NCI-H128 (cell line): ENCODE measurements around the gene OR2V2.
"Not testable (repeated sequence)": the region's sequence is repeated elsewhere in the genome, so short reads cannot be mapped to it uniquely, and the experiment has no call there.

ENCODE experiments used
- DNase-seq: peaks from one replicate; lab custom pipeline; 2025; ENCODE audit not compliant: unreplicated experiment; lab: John Stamatoyannopoulos, UW

Gene OR2V2

DNA sequence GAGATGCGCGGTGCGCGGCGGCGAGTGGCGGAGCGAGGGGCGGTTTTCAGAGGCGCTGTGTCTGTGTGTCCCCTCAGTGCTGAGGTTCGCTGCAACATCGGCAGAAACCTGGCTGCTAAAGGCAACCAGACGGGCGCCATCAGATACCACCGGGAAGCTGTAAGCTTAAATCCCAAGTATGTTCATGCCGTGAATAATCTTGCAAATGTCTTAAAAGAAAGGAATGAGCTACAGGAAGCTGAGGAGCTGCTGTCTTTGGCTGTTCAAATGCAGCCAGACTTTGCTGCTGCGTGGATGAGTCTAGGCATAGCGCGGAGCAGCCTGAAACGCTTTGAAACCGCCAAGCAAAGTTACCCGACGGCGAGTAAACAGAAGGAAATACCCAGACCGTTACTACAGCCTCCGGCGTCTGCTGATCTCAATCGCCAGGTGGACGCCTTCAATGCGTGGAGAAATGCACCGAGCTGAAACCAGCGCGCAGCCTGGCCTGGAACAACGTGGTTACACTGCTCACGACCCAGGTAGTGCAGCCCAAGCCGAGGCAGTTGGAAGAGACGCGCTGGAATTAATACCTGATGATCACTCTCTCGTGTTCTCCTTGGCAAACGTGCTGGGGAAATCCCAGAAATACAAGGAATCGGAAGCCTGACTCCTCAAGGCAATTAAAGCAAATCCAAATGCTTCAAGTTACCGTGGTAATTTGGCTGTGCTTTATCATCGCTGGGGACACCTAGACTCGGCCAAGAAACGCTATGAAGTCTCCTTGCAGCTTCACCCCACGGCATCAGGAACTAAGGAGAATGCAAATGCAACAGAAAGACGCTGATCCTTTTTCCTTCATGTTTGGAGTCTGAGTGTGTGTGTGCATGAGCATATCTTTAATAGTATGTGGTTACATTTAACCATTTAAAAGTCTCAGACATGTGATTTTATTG lies 32.3 kb upstream of the OR2V2 start:
- no peak for DNase-seq

DNA sequence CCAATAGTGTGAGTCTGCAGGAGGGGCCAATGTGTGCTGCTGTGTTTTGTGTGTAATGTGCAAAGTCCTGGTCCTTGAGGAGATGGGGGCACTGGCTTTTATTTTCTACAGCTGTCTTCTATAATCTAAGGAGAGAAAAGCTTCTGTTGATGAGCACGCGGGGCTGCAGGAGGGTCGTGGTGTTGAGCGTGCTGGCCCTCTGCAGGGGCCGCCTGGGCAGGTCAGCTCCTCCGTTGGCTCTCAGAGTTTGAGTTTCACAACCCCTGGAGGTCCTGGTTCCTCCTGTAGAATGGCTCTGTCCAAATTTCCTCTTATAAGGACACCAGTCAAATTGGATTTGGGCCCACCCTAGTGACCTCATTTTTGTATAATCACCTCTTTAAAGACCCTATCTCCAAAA lies 29.0 kb upstream of the OR2V2 start:
- DNase-seq, result no peak

DNA sequence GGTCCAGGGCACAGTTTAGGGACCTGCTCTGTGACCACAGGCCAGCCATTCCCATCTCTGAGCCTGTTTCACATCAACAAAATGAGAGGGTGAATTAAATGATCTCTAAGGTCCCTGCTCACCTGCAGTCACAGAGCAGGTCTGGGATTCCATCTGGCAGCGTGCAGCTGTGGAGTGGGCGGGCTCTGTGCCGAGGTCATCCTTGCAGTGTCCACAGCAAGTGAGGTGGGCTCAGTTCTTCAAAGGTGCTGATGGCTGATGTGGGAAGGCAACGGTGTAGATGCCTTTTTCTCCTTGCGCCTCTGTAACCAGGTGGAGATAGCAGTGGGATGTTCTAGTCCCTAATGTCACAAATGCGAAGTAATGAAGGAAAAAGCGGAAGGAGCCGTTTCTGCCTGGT lies 28.3 kb upstream of the OR2V2 start:
- no peak for DNase-seq

- no peak for DNase-seq
These were observed 27.1 kb upstream of the OR2V2 start for GRCh38 chr5:181120306-181120705.

DNA sequence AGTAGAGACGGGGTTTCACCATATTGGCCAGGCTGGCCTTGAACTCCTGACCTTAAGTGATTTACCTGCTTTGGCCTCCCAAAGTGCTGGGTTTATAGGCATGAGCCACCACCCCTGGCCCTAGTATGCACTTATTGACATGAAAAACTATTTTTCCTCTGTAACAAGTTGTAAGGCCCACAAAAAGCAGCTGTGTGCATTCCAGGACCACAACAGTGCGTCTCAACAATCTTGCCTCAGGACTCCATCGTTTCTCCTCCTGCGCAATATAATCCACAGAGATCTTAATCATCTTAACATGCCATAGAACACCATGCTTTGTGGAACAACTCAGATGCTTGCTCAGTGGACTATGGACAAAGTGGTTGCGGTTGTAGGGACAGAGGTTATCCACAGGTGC lies 26.6 kb upstream of the OR2V2 start:
- DNase-seq, result no peak

- no peak for DNase-seq
These were observed 25.5 kb upstream of the OR2V2 start for GRCh38 chr5:181121675-181122561.

GRCh38 chr5:181124526-181124925 lies 22.9 kb upstream of the OR2V2 start:
- DNase-seq, result no peak

- no peak for DNase-seq
These were observed 20.5 kb upstream of the OR2V2 start for GRCh38 chr5:181126841-181127240.

- no peak for DNase-seq
These were observed 19.9 kb upstream of the OR2V2 start for GRCh38 chr5:181127456-181127855.

GRCh38 chr5:181127907-181128626 lies 19.3 kb upstream of the OR2V2 start:
- DNase-seq, result no peak

GRCh38 chr5:181129601-181130000 lies 17.8 kb upstream of the OR2V2 start:
- DNase-seq, result no peak

DNA sequence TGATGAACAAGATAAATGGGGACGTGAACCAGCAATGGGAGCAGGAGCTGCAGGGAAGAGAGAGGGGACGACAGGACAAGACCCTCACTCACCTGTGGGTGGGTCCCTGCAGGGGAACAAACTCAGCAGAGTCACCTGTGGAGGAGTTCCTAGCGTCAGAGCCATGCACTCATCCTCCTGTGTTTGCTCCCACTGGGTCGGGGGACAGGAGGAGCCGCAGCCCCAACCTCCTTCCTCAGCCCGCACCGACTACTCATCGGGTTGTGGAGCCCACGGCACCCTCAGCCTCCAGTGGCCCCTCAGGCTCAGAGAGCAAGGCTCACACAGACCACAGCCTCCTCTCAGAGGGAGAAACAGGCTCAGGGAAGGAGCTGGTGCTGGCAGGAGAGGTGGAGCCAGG lies 17.3 kb upstream of the OR2V2 start:
- DNase-seq, result not testable (repeated sequence)

DNA sequence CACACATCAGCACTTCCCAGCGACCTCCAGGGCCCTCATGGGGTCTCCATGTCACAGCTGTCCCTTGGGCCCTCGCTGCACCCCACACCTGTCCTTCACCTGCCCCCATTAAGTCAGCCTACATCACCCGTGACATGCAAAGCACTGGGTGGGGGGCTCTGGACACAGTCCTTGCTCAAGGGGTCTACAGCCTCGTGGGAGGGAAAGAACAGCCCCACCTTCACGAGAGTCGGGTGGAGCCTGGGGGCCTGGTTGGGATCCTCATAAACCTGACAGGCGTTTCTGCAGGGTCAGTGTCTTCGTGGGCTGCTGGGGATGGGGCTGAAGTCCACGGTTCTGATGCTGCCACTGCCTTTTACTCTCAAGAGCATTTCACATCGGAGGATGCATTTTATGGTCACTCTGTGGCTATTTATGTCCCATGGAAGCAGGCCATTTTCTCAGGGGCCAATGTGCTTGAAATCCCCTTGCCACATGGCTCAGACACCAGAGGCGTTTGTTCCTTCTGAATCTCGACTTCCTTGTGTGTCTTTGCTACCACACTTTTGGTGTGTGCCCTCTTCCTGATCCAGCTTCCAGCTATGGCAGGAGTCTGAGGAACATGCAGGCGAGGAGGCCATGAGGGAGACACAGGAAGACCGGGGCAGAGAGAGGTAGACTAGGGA lies 16.4 kb upstream of the OR2V2 start, which contains the start of gene OR2V1:
OR2V1 (minus strand) TSS at position 338 of the 665 bp plus-strand sequence. CDS start 5,865 bp downstream, outside the sequence.
- no peak for DNase-seq

GRCh38 chr5:181131514-181131913 lies 15.9 kb upstream of the OR2V2 start:
- no peak for DNase-seq

DNA sequence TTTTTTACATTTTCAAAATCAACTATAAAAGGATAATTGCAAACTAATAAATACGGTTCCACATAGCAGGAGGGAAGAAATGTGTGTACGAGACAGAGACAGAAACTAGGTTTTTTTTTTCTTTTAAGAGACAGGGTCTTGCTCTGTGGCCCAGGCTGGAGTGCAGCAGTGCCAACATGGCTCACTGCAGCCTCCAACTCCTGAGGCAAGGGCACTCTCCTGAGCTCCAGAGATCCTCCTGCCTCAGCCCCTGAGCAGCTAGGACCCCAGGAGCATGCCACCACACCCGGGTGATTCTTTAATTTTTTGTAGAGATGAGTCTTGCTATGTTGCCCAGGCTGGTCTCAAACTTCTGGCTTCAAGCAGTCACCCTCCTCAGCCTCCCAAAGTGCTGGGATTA lies 14.3 kb upstream of the OR2V2 start:
- no peak for DNase-seq

- no peak for DNase-seq
These were observed 13.7 kb upstream of the OR2V2 start for GRCh38 chr5:181133610-181134231.

DNA sequence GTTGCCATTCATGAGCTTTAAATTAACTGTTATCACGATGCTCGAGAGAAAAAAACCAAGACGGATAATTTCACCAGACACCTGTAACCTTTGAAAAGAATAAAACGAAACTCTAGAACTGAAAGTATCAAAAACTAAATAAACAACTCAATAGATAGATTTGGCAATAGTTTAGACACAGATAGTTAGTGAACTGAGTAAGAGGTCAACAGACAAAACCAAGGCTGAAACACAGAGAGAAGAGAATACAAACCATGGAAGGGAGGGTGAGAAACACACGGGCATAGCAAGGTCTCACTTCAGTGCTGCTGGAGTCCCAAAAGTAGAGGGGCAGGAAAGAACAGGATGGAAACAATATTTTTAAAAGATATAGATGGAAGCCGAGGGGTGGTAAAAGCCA lies 13.1 kb upstream of the OR2V2 start:
- no peak for DNase-seq

GRCh38 chr5:181136361-181136955 lies 10.9 kb upstream of the OR2V2 start:
- DNase-seq, result no peak

GRCh38 chr5:181138258-181138657 lies 9.1 kb upstream of the OR2V2 start:
- DNase-seq, result no peak

- DNase-seq, result no peak
These were observed 6.6 kb upstream of the OR2V2 start for GRCh38 chr5:181140766-181141165.
